ENCODE data around the gene CRYBG2.

Gene CRYBG2

GRCh38 chr1:26370591-26371382 is 16.9 kb upstream of the CRYBG2 start:
- DNase-seq = no peak

- DNase-seq = no peak
These were observed 14.6 kb upstream of the CRYBG2 start for GRCh38 chr1:26368486-26368885.

GRCh38 chr1:26368006-26368405 is 14.1 kb upstream of the CRYBG2 start:
- no peak for DNase-seq

- no peak for DNase-seq
These were observed 13.5 kb upstream of the CRYBG2 start for GRCh38 chr1:26367441-26367840.

GRCh38 chr1:26364956-26365355 is 11.0 kb upstream of the CRYBG2 start:
- no peak for DNase-seq

- DNase-seq = peak; percentile 64
These were observed 9.9 kb upstream of the CRYBG2 start for GRCh38 chr1:26363549-26364448.

GRCh38 chr1:26362331-26362730 is 8.4 kb upstream of the CRYBG2 start:
- no peak for DNase-seq

- DNase-seq = no peak
These were observed 7.7 kb upstream of the CRYBG2 start for GRCh38 chr1:26361605-26362122.

- no peak for DNase-seq
These were observed 7.1 kb upstream of the CRYBG2 start for GRCh38 chr1:26360807-26361604.

GRCh38 chr1:26359981-26360806 is 6.3 kb upstream of the CRYBG2 start:
- no peak for DNase-seq

- DNase-seq = no peak
These were observed 4.8 kb upstream of the CRYBG2 start for GRCh38 chr1:26358411-26359384.

- no peak for DNase-seq
These were observed 3.2 kb upstream of the CRYBG2 start for GRCh38 chr1:26357121-26357602.

- DNase-seq = no peak
These were observed 2.2 kb upstream of the CRYBG2 start for GRCh38 chr1:26356106-26356505.

- no peak for DNase-seq
These were observed 1.0 kb upstream of the CRYBG2 start for GRCh38 chr1:26354972-26355371.

GRCh38 chr1:26353210-26353859 is 595 bp downstream of the CRYBG2 start:
- no peak for DNase-seq

GRCh38 chr1:26352338-26352679 is 1.6 kb downstream of the CRYBG2 start:
- no peak for DNase-seq

GRCh38 chr1:26351590-26352337 is 2.2 kb downstream of the CRYBG2 start:
- DNase-seq = no peak

- DNase-seq = no peak
These were observed 3.0 kb downstream of the CRYBG2 start for GRCh38 chr1:26350701-26351589.
